Erythroblast (primary cell): ENCODE results near the gene ZNFX1.

Experiments
- GATA1 ChIP-seq: IDR thresholded peaks from 2 replicates; pipeline ENCODE4 v1.6.1; 2011; ENCODE audit warnings: low read depth, mild to moderate bottlenecking, control low read depth, low read length, moderate library complexity
- POLR2A ChIP-seq: IDR thresholded peaks from 2 replicates; pipeline ENCODE4 v1.6.1; 2011; ENCODE audit warnings: mild to moderate bottlenecking, low read length

DNA sequence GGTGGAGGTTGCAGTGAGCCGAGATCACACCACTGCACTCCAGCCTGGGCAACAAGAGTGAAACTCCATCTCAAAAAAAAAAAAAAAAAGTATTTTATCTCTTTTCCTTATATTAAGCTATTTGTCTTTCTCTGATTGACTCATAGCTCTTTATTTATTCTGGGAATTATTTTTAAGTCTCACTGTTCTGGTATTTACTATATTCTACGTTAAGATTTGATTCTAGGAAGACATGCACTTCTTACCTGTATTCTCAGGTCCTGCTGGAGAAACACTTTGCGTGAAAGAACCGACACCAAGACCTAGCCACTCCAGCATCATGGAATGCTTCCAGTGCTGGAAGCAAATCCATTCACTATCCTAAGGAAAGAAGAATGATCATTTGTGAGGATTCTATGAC lies 17.6 kb downstream of the ZNFX1 start:
- TF ChIP-seq POLR2A: no peak
- TF ChIP-seq GATA1: no peak
